Measurements from ENCODE around the gene PAX5.

Gene PAX5

GRCh38 chr9:36898431-36899020 is 135.5 kb downstream of the PAX5 start:
- no peak for DNase-seq

GRCh38 chr9:36897478-36897877 is 136.6 kb downstream of the PAX5 start:
- DNase-seq: no peak

GRCh38 chr9:36897019-36897418 is 137.0 kb downstream of the PAX5 start:
- no peak for DNase-seq

GRCh38 chr9:36896296-36896695 is 137.8 kb downstream of the PAX5 start:
- DNase-seq: peak; percentile 15

GRCh38 chr9:36895744-36896260 is 138.3 kb downstream of the PAX5 start:
- DNase-seq: no peak

GRCh38 chr9:36894695-36895310 is 139.3 kb downstream of the PAX5 start:
- no peak for DNase-seq

- DNase-seq: no peak
These were observed 140.2 kb downstream of the PAX5 start for GRCh38 chr9:36893911-36894310.

GRCh38 chr9:36893184-36893583 is 140.9 kb downstream of the PAX5 start:
- no peak for DNase-seq

GRCh38 chr9:36892279-36892678 is 141.8 kb downstream of the PAX5 start:
- no peak for DNase-seq

- DNase-seq: no peak
These were observed 142.7 kb downstream of the PAX5 start for GRCh38 chr9:36891341-36891811.

GRCh38 chr9:36889844-36890243 is 144.2 kb downstream of the PAX5 start:
- DNase-seq: no peak

- DNase-seq: no peak
These were observed 145.5 kb downstream of the PAX5 start for GRCh38 chr9:36888551-36888950.

- no peak for DNase-seq
These were observed 149.3 kb downstream of the PAX5 start for GRCh38 chr9:36884721-36885120.

GRCh38 chr9:36882594-36882993 is 151.5 kb downstream of the PAX5 start:
- DNase-seq: no peak

GRCh38 chr9:36881743-36882441 is 152.2 kb downstream of the PAX5 start:
- no peak for DNase-seq

GRCh38 chr9:36881316-36881715 is 152.8 kb downstream of the PAX5 start:
- DNase-seq: no peak

GRCh38 chr9:36880075-36880474 is 154.0 kb downstream of the PAX5 start:
- DNase-seq: no peak

- no peak for DNase-seq
These were observed 154.8 kb downstream of the PAX5 start for GRCh38 chr9:36878986-36879982.

GRCh38 chr9:36877239-36877638 is 156.8 kb downstream of the PAX5 start:
- DNase-seq: no peak

- no peak for DNase-seq
These were observed 158.0 kb downstream of the PAX5 start for GRCh38 chr9:36876056-36876455.

GRCh38 chr9:36874921-36875320 is 159.1 kb downstream of the PAX5 start:
- no peak for DNase-seq

- DNase-seq: no peak
These were observed 159.8 kb downstream of the PAX5 start for GRCh38 chr9:36874261-36874660.
